ENCODE measurements around the gene SERPINA10.
"Not testable (repeated sequence)": the region's sequence is repeated elsewhere in the genome, so short reads cannot be mapped to it uniquely, and the experiment has no call there.

The SERPINA10 gene

GRCh38 chr14:94269156-94269555, 23.9 kb downstream of the SERPINA10 start:
- H3K4me3 ChIP-seq (ENCODE audit: low read depth, low read length), result no peak overlapping the region
- TF ChIP-seq MAX (IDR thresholded peaks at IDR 0.05; ENCODE audit: low read depth, low read length) (no peak), CTCF (IDR thresholded peaks at IDR 0.05; ENCODE audit: low read depth, low read length) (no peak), MYC (IDR thresholded peaks at IDR 0.05; ENCODE audit: low read depth, low read length) (no peak), POLR2A (IDR thresholded peaks at IDR 0.05; ENCODE audit: extremely low read depth, insufficient read length) (no peak)
- no peak for DNase-seq (ENCODE audit: low read depth)

GRCh38 chr14:94268582-94268981, 24.5 kb downstream of the SERPINA10 start:
- not testable (repeated sequence) for H3K4me3 ChIP-seq (ENCODE audit: low read depth, low read length); DNase-seq (ENCODE audit: low read depth)

- TF ChIP-seq POLR2A (IDR thresholded peaks at IDR 0.05; ENCODE audit: extremely low read depth, insufficient read length), result no peak
- TF ChIP-seq MAX (IDR thresholded peaks at IDR 0.05; ENCODE audit: low read depth, low read length), result no peak
- TF ChIP-seq MYC (IDR thresholded peaks at IDR 0.05; ENCODE audit: low read depth, low read length), result no peak
- TF ChIP-seq CTCF (IDR thresholded peaks at IDR 0.05; ENCODE audit: low read depth, low read length), result no peak
- no peak overlapping the region for H3K4me3 ChIP-seq (ENCODE audit: low read depth, low read length)
- peak; percentile 23 for DNase-seq (ENCODE audit: low read depth)
These were observed 25.7 kb downstream of the SERPINA10 start for GRCh38 chr14:94267352-94267751.

GRCh38 chr14:94264195-94264594, 28.9 kb downstream of the SERPINA10 start:
- H3K4me3 ChIP-seq (ENCODE audit: low read depth, low read length); DNase-seq (ENCODE audit: low read depth): not testable (repeated sequence)

GRCh38 chr14:94244182-94244581, 48.9 kb downstream of the SERPINA10 start:
- no peak overlapping the region for H3K4me3 ChIP-seq (ENCODE audit: low read depth, low read length)
- no peak for TF ChIP-seq MAX (IDR thresholded peaks at IDR 0.05; ENCODE audit: low read depth, low read length)
- no peak for DNase-seq (ENCODE audit: low read depth)

GRCh38 chr14:94239406-94239805, 53.7 kb downstream of the SERPINA10 start:
- H3K4me3 ChIP-seq (ENCODE audit: low read depth, low read length), result no peak overlapping the region
- TF ChIP-seq MAX (IDR thresholded peaks at IDR 0.05; ENCODE audit: low read depth, low read length), result no peak
- no peak for TF ChIP-seq CTCF (IDR thresholded peaks at IDR 0.05; ENCODE audit: low read depth, low read length)
- TF ChIP-seq MYC (IDR thresholded peaks at IDR 0.05; ENCODE audit: low read depth, low read length), result no peak
- no peak for TF ChIP-seq POLR2A (IDR thresholded peaks at IDR 0.05; ENCODE audit: extremely low read depth, insufficient read length)
- no peak for DNase-seq (ENCODE audit: low read depth)

GRCh38 chr14:94237983-94238382, 55.1 kb downstream of the SERPINA10 start:
- H3K4me3 ChIP-seq (ENCODE audit: low read depth, low read length), result no peak overlapping the region
- TF ChIP-seq MAX (IDR thresholded peaks at IDR 0.05; ENCODE audit: low read depth, low read length), result no peak
- peak; percentile 42 for DNase-seq (ENCODE audit: low read depth)

GRCh38 chr14:94237046-94237445, 56.0 kb downstream of the SERPINA10 start:
- H3K4me3 ChIP-seq (ENCODE audit: low read depth, low read length), result no peak overlapping the region
- TF ChIP-seq MYC (IDR thresholded peaks at IDR 0.05; ENCODE audit: low read depth, low read length) (no peak), POLR2A (IDR thresholded peaks at IDR 0.05; ENCODE audit: extremely low read depth, insufficient read length) (no peak), CTCF (IDR thresholded peaks at IDR 0.05; ENCODE audit: low read depth, low read length) (no peak), MAX (IDR thresholded peaks at IDR 0.05; ENCODE audit: low read depth, low read length) (no peak)
- DNase-seq (ENCODE audit: low read depth), result no peak

Data from NB4 (cell line).